Kidney capillary endothelial cell (primary cell): ENCODE data around the gene ASTN2.
A peak's percentile ranks its signal among the peaks of the same experiment; 100 is the strongest.

ENCODE experiments used
- DNase-seq: peaks from one replicate; pipeline ENCODE4 v3.0.0-alpha.2; 2018; ENCODE audit warnings: low spot score

ASTN2 gene

DNA sequence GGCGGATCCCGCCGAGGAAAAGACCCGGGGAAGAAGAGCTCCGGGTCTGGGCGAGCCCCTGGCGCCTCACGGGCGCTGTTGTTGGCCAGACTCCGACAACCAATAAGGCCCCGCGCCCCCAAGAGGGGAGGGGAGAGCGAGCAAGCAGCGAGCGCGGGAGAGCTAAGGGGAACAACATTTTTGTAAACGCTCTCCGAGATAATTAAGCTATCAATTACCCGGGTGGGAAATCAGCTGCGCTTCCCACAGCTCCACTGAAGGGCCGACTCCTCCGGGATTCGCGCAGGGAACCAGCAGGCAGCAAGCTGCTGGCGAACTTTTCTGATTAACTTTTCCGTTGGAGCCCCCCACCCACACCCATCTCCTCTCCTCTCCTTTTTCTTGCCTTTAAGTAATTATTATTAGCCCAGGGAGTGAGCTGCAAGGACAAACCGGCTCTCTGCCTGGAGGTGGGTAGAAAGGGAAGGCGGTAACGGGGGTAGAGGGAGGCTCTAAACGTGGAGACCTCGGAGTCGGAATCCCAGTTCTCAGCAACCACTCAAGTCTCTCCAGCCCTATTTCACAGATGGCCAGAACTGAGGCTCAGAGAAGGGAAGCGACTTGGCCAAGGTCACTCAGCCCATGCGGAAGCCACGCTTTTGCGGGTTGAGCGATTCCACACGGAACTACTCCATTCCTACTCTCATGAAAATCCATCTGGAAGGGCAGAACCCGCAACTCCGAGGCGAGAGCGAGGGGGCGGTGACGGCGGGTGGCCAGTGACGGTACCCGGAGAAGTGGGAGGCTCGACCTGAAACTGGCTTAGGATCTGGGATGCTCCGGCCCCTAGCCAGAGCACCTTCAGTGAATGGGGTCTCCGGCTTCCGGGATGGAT is 1.3 kb downstream of the ASTN2 start:
- DNase-seq: no peak

DNA sequence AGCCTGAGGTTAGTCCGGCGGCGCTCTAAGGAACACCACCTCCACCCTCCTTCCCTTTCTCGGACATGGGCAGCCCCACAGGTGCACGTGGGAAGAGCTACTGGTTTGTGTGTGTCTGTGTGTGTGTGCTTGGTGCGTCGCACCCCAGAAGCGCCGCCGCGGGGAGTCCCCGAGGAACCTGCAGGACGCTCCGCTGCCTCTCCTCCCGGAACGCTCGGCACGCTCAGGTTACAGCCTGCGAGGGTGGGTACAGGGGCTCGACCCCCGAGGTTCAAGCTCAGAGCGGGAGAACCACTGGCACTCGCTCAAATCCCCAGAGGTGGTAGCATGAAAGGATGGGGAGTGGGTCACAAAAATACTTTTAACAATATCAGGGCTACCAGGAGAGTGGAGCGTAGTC is 2.0 kb downstream of the ASTN2 start:
- no peak for DNase-seq

DNA sequence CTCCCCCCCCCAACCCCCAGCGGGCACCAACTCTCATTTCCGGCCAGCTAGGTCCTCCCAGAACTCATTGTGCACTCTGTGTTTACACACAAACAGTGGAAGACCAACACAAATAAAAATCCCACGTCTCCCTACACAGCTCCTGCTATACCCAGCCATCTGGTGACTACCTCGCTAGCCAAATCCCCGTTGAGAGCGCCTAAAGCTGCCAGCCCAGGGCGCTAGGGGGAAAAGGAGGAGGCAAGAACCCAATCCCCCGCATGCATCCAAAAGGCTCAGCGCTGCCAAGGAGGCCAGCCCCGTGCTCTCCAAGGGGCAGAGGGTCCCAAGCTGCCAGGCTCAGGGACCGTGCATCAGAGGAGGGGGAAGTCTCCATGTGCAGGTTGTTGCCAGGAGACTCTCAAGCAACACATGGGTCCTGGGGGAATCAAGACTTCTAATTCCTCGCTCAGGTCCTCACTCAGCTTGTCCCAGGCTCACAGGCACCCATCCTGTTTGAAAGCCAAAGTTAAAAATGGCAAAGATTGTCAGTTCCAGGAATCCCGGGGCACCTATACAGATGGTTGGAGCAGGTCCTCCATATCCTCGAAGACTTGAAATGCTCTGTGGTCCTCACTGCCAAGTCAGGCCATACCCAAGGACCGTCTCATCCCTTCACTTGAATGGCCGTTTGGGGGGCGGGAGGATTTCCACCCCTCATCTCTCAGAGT is 2.7 kb downstream of the ASTN2 start:
- DNase-seq: no peak

- peak; percentile 46 for DNase-seq
Observed at GRCh38 chr9:117411547-117411946, 3.3 kb downstream of the ASTN2 start.

- no peak for DNase-seq
Observed at GRCh38 chr9:117409321-117409720, 5.5 kb downstream of the ASTN2 start.

GRCh38 chr9:117407436-117408022 is 7.3 kb downstream of the ASTN2 start:
- no peak for DNase-seq

GRCh38 chr9:117405950-117406705 is 8.7 kb downstream of the ASTN2 start:
- DNase-seq: no peak

- DNase-seq: no peak
Observed at GRCh38 chr9:117403848-117404247, 11.0 kb downstream of the ASTN2 start.

- no peak for DNase-seq
Observed at GRCh38 chr9:117403403-117403811, 11.4 kb downstream of the ASTN2 start.

DNA sequence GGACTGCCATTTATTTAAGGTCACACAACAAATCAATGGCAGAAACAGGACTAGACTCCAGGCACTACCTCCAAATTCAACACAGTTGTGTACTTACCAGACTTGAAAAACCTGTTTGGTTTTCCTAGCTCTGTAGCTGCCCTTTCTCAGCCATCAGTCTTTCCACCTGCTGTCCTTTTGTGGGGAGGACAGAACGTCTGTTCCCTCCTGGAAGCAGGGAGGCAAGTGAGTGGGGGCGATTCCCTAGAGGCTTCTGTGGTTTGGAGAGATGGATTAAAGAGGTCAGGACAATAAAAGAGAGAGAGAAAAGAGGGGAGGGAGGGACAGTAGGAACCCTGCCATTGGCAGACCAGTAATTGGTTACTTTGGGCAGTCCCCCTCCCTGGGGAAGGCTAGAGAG is 14.7 kb downstream of the ASTN2 start:
- no peak for DNase-seq

DNA sequence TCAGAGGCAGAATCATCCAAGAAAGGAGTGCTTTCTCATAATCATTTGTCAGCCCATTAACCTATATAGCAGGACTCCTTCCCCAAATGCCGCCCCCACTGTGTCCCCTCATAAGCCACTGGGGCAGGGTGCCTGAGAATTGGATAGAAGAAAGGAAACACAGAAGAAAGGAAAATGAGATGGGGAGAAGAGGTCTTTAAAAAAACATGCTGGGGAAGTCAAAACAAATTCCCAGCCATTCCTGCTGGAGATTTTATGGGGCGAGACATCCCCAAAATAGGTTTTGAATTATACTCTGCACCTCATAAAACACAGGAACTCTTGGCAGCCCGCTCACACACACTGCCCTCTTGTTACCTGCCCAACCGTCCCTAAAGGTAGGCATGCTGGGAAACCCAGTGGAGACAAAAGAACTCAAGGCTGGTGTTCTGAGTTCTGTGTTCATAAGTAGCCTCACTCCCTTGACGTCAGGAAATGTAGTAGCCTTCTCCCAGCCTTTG is 19.7 kb downstream of the ASTN2 start:
- no peak for DNase-seq

DNA sequence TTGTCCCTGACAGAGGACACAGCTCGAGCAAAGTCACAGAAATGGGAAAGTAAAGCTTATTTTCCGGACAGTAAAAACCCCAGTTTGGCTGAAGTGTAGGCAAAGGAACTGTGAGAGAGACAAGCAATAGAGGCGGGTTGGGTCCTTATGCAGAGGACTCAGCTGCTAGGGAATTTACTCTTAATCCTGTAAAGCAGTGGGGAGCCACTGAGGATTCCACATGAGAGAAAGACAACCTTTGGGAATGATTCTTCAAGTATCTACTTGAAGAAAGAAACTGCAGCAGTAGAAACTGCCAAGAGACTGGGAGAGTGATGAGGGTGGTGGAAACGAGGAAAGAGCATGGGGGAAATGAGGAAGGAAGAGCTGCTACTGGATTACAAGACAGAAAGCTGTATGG is 20.2 kb downstream of the ASTN2 start:
- no peak for DNase-seq

GRCh38 chr9:117392992-117393391 is 21.9 kb downstream of the ASTN2 start:
- DNase-seq: no peak

GRCh38 chr9:117387422-117387821 is 27.4 kb downstream of the ASTN2 start:
- no peak for DNase-seq

GRCh38 chr9:117379341-117379740 is 35.5 kb downstream of the ASTN2 start:
- no peak for DNase-seq

- no peak for DNase-seq
Observed at GRCh38 chr9:117377046-117377445, 37.8 kb downstream of the ASTN2 start.

DNA sequence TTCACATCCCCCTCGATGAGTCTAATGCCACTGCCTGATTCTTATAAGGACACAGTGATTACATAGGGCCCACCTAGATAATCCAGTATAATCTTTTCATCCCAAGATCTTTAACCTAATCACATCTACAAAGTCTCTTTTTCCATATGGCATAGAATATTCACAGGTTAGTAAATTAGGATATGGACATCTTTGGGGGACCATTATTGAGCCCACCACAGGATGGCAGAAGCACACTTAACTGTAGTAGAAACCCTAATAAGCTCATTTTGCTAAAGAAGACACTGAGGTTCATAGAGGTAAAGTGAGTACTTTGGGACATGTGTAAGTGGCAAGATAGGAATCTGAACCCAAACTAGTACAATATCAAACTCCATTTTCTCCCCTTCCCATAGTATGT is 38.9 kb downstream of the ASTN2 start:
- DNase-seq: no peak

DNA sequence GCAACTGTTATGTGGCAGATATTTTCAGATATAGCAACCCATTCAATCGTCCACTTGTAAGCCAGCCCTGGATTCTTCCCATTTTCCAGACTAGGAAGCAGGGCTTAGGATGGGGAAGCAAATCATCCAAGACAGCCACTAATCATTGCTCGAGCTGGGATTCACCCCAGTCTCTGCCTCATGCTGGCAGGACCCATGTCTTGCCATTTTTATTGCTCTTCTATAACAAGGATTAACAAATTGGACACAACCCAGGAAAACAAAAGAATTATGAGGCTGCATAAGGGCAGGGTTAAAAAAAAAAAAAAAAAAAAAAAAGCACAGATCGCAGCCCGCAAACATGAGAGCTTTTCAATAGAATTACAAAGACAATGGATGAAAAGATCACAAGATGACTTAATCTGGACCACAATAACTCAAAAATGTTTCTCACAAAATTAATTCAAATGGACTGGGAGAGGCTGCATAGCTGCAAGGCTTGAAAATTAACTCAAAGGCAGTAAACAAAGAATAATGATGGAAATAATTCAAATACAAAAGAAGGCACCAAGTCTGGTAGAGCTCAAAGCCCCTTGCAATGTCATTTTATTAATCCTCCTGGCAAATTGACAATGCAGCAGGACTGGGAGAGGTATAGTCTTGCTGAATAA is 40.7 kb downstream of the ASTN2 start:
- DNase-seq: no peak

GRCh38 chr9:117368684-117369230 is 46.1 kb downstream of the ASTN2 start:
- no peak for DNase-seq

GRCh38 chr9:117365438-117365837 is 49.4 kb downstream of the ASTN2 start:
- no peak for DNase-seq

DNA sequence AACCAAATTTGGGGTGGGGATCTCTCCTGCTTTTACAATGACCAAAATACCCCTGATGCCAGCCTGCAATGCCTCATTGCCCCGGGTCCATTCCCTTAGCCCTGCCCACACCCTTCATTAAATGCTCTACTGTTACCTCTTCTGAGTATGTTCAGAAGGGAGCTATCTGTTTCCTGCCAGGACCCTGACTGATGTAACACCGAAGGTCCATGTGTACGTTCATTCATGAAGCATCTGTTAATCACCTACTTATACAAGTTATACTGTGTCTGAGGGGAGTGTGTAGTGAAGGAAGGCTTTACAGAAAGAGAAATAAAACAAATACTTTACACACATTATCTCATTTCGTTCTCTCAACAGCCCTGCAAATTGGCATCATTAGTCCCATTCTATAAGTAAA is 51.9 kb downstream of the ASTN2 start:
- DNase-seq: no peak
